Measurements from ENCODE around the gene IL4R.
A peak's percentile ranks its signal among the peaks of the same experiment; 100 is the strongest.
"Not testable (repeated sequence)": the region's sequence is repeated elsewhere in the genome, so short reads cannot be mapped to it uniquely, and the experiment has no call there.

IL4R gene

DNA sequence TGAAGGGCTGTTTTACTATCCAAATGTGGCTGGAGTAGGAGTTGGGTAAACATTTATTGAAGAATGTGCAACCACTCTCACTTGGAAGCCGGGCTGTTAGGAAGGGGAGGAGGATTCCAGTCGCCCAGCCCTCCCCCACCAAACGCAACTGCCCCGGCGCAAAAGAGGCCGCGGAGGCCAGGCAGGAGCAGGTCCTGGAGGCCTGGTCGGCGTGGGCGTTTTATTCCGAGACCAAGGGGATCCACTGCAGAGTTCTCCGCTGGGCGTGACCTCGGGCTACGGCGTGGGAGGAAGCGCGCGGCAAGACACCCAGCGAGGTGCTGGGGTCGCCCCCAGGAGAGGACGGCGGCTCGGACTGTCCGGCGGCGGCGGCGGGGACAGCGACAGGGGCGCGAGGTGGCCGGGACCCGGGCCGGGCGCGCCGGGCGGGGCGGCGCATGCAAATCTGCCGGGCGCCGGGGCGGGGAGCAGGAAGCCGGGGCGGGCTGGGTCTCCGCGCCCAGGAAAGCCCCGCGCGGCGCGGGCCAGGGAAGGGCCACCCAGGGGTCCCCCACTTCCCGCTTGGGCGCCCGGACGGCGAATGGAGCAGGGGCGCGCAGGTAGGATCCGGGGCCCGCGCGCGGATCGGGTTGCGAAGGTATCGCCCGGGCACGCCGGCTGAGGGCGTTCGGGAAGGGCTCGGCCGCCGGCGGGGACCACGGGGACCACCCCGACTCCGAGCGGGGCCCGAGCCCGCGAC lies at the start of gene IL4R:
Gene IL4R, plus strand, starts transcription at position 553 of the 739 bp plus-strand sequence. CDS start 26,230 bp downstream, outside the sequence.
- peak; percentile 43 for DNase-seq

DNA sequence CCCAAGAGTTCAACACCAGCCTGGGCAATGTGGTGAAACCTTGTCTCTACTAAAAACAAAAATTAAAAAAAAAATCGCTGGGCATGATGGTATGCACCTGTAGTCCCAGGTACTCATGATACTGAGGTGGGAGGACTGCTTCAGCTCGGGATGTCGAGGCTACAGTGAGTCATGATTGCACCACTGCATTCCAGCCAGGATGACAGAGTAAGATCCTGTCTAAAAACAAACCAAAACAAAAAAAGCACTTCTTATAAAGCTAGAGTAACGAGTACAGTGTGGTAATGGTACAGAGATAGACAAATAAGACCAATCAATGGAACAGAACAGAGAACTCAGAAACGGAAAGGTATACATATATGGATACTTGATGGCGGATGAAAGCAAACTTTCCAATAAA lies 49.6 kb upstream of the IL4R start:
- DNase-seq, result no peak

DNA sequence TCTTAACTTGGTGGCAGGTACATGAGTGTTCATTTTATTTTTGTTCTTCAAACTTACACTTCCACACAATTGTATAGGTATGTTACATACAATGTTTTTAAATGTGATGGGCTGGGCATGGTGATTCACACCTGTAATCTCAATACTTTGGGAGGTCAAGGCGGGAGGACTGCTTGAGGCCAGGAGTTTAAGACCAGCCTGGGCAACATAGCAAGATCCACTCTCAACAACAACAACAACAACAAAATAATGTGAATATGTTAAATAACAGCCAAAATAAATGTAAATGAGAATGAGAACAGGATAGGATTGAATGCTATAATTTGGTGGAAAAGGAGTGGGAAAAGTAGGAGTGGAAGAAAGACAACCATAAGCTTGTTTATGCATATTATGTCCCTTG lies 47.8 kb upstream of the IL4R start:
- DNase-seq, result no peak

DNA sequence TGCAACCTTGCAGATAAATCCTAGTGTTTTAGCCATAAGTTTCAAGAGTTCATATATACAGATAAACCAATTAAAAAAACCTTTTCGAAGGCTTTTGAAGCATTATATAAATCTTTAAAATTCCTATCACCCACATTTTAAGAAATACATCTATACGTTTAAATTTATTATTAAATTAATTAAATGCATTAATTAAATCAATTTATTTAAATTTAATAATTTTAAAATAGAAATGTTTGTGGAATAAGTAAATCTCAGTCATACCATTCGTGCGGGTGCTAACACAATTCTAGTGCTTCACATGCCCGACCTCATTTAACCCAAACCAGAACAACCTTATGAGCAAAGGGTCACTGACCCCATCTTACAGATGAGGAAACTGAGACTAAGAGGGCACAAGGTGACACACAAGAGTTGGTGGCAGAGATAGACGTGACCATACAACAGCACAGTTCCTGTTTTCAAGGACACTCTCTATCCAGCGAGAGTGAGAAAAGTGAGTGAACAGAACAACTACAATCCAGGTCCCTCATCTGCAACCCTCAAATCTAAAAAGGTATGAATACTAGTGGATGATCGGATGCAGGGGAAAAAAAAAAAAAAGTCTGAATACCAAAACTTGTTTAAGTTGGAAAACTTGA lies 46.6 kb upstream of the IL4R start:
- no peak for DNase-seq

DNA sequence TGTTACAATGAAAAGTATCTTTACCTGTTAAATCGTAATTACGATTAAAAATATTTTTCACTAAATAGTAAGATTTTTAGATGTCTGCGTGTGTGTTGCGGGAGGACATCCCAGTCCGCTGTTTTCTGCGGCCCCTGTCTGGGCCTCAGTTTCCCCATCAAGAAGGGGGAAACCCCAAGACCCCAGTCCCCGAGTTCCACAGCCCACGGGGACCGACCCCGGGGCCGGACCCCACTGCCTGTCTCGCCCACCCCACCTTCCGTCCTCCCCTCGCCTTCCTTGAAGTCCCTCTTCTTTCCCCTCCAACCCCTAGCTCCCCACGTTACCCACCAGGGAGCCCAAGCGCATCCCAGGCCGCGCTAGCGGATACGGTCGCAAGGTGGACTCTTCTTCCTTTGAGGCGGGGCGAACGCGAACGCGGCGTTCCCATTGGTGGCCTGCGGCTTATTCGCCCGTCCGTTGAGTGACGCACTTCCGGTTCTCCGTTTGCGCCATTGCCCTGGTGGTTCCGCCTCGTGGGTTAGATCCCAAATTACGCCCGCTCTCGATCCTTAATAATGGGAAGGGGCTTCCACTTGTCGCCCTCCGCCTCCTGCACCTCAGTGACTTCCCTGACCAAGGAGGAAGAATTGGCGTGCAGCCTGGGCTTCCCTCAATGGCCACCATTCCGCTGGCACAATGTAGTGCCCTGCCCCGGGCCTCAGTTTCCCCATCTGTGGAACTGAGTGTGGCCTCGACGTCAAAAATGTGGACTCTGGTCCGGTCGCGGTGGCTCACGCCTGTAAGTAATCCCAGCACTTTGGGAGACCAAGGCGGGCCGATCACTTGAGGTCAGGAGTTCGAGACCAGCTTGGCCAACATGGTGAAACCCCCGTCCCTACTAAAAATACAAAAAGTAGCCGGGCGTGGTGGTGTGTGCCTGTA lies 45.1 kb upstream of the IL4R start, which contains the start of gene NSMCE1:
Gene NSMCE1, minus strand, starts transcription at position 397 of the 924 bp plus-strand sequence. CDS start 11,202 bp downstream, outside the sequence.
- DNase-seq, result peak; percentile 98

DNA sequence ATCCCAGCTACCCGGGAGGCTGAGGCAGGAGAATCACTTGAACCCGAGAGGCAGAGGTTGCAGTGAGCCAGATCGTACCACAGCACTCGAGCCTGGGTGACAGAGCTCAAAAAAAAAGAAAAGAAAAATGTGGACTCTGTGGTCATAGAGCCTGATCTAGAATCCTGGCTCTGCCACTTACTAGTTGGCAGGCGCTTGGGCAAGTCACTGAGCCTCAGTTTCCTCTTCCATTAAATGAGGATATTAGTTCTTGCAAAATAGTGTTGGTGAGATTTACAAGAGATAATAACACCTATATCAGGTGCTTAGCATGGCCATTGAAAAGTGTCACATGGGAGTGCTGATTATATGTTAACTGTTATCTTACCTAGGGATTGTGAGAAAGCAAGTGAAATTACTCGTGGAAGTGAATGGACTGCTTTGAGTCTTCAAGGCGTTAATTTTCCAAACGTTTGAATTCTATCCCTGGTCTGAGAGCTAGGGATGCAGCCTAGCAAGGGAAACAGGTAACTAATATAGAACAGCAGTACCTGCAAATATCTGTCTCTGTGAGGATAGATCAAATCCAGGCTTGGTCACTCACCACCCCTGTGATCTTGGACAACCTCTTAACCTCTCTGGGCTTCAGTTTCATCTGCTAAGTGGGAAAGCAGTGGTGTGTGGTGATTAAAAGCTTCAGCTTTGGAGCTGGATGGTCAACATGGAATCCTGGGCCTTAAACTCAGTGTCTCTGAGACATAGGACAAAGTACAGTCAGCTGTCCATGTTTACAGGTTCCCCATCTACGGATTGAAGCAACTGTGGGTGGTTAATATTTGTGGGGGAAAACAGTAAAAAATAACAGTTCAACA lies 44.2 kb upstream of the IL4R start:
- DNase-seq, result no peak

DNA sequence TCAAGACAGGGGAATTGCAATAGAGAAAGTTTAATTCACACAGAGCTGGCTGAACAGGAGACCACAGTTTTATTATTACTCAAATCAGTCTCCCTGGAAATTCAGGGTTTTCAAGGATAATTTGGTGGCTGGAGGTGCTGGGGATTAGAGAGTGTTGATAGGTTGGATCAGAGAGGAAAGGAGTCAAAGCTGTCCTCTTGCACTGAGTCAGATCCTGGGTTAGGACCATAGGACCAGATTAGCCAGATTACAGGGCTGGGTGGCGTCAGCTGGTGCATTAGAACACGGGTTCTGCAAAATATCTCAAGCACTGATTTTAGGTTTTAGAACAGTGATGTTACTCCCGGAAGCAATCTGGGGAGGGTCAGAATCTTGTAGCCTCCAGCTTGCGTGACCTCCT lies 43.4 kb upstream of the IL4R start:
- DNase-seq, result peak; percentile 56

DNA sequence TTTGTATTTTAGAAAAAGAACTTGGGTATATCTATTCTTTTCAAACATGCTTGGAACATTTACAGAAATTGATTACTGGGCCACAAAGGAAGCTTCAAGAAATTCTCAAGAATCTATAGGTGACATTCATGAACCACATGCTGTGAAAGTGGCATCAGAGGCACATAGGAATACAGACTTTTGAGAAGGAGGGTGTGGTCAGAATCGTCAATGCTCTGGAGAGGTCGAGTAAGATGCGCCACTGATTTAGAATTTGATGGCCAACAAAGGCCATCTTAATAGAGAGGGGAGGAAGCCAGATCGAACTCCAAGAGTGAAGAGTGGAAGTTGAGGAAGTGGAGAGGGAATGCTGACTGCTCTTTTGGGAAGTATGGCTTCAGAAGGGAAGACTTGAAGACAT lies 41.7 kb upstream of the IL4R start:
- DNase-seq, result no peak

DNA sequence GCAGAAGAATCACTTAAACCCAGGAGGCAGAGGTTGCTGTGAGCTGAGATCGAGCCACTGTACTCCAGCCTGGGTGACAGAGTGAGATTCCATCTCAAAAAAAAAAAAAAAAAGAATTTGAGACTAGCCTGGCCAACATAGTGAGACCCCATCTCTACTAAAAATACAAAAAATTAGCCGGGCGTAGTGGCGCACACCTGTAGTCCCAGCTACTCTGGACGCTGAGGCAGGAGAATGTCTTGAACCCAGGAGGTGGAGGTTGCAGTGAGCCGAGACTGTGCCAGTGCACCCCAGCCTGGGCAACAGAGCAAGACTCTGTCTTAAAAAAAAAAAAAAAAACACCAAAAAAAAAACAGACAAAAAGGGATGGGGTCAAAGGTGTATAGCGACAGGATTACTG lies 41.1 kb upstream of the IL4R start:
- DNase-seq, result not testable (repeated sequence)

DNA sequence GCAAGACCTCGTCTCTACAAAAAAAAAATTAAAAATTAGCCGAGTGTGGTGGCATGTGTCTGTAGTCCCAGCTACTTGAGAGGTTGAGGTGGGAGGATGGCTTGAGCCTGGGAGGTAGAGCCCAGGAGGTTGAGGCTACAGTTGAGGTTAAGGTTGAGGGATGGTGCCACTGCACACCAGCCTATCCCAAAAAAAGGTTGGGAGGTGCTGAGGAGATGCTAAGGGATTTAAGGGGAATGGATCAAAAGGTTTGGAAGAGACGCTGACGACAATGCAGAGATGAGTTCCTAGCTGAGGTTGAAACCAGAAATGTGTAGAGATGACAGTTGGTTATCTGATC lies 40.5 kb upstream of the IL4R start:
- no peak for DNase-seq

DNA sequence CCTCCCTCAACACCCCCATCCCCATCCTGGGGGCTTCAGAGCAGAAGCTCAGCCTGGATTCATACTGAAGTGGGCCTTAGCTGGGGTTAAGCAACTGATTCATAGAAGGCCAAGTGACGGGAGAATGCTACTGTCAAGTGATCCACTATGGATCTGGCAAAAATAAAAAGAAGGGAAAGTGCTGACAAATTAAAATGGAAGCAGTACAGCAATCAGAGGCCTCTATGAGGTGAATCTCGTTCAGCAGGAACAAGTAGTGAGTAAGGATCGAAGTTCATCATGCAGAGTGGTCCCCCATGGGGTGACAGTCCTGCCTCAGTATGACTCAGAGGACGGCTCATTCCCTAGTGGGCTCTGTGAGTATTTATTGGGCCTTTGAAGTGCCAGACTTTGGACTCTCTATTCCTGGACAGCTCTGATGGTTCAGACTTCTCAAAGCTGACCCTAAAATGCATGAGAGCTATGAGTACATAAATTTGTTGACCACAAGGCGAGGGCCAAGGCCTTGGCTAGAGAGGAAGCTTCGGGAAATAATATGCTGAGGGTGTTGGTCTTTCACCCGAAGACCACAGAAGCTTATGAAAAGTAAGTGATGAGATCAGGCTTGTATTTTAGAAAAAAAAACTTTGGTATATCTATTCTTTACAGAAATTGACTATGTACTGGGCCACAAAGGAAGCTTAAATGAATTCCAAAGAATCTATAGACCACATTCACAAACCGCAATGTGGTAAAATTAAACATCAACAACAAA lies 39.9 kb upstream of the IL4R start:
- peak; percentile 60 for DNase-seq

DNA sequence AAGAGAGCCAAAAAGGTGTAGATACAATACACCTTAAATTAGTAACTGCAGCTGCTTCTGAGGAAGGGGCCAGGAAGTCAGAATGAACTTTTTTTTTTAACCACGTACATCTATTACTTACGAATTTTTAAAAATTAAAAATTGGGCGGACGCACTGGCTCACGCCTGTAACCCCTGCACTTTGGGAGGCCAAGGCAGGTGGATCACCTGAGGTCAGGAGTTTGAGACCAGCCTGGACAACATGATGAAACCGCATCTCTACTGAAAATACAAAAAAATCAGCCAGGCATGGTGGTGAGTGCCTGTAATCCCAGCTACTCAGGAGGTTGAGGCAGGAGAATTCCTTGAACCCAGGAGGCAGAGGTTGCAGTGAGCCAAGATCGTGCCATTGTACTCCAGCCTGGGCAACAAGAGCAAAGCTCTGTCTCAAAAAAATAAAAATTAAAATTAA lies 39.3 kb upstream of the IL4R start:
- DNase-seq, result not testable (repeated sequence)

DNA sequence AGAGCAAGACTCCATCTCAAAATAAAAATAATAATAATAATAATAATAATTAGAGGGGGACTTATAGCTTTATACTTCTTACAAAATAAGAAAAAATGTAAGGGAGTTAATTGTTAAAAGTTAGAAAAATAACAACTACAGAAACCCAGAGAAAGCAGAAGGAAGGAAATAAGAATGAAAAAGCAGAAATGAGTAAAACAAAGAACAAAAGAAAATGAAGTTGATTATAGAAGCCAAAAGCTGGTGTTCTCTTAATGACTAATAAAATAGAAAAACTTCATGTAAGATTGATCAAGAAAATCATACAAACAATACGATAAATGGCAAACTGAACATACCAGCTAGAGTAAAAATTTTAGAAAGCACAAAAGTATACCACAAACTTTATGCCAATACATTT lies 38.4 kb upstream of the IL4R start:
- no peak for DNase-seq

DNA sequence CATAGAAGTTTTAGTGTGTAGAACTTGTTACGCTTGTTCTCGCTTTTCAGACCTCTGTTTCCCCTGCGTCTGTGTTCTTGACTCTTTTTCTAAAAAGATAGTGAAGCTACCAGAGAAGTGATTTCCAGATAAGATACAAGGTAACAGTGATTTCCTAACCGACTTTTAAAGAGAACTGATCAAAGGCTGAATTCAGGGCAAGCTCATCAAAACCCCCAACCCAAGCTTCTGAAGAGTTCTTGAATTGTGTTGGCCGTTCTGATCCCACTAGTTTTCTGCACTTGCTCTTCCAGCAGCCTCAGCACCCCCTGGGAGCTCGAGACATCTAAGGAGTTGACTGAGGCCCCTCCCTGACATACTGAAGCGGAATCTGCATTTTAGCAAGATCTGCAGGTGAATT lies 32.5 kb upstream of the IL4R start:
- no peak for DNase-seq

DNA sequence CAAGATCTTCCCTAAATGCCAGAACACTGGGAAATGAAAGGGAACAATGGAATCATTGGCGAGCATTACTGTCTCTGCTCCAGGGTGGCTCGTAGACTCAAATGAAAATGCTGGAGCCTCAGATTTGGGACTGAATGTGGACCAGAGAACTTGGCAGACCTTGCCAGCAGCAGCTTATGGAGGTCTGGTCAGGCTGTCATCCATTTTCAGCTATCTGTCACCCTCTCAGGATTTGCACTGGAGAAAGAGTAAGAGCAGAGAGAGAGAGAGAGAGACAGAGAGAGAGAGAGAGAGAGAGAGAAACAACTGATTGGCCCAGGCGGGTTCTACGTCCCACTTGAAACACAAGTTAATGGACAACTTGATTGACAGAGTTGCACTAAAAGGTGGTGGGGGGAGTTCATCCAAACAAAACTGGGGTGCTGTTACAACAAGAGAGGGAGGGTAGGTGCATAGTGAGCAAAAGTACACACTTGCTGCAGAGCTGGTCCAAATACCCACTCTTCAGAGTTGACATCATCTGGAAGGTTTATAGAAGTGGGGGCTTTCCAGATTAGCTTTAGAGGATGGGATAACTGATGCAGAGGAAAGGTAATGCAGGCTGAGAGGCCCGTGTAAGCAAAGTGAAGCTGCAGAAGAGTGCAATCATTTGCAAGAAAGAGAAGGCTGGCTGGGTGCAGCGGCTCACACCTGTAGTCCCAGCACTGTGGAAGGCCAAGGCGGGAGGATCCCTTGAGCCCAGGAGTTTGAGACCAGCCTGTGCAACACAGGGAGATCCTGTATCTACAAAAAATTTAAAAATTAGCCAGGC lies 28.7 kb upstream of the IL4R start:
- no peak for DNase-seq

DNA sequence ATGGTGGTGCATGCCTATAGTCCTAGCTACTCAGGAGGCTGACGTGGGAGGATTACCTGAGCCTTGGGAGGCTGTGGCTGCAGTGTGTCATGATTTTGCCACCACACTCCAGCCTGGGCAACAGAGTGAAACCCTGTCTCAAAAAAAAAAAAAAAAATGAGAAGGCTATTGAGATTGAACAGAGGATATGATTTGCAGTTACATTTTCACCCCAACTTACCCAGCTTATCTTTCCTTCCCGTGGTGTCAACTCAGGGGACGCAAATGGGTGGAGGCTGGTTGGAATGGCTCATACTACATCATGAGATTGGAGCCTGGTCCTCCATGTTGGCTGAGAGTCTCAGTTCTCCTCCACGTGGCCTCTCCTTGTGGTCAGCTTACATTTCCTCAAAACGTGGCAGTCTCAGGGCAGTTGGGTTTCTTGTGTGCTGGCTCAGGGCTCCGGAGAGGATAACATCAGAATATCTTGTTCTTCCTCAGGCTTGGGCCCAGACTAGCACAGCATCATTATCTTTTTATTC lies 28.0 kb upstream of the IL4R start:
- no peak for DNase-seq

DNA sequence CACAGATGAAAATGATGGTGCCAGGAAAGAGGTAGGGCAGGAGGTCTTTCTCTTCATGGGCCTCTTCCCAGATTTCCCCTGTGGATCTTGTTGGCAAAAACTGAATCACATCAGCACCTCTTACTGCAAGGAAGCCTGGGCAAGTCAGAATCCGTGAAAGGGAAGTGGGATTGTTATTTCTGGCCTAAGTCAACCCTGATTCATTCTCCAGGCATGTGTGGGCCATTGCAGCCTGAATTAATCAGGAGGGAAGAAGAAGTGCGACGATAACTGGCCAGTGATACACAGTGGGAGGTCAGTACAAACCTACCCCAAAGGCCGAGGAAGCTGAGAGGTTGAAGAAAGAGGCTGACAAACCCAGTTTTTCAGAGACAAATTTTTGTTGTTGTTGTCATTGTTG lies 27.3 kb upstream of the IL4R start:
- no peak for DNase-seq

DNA sequence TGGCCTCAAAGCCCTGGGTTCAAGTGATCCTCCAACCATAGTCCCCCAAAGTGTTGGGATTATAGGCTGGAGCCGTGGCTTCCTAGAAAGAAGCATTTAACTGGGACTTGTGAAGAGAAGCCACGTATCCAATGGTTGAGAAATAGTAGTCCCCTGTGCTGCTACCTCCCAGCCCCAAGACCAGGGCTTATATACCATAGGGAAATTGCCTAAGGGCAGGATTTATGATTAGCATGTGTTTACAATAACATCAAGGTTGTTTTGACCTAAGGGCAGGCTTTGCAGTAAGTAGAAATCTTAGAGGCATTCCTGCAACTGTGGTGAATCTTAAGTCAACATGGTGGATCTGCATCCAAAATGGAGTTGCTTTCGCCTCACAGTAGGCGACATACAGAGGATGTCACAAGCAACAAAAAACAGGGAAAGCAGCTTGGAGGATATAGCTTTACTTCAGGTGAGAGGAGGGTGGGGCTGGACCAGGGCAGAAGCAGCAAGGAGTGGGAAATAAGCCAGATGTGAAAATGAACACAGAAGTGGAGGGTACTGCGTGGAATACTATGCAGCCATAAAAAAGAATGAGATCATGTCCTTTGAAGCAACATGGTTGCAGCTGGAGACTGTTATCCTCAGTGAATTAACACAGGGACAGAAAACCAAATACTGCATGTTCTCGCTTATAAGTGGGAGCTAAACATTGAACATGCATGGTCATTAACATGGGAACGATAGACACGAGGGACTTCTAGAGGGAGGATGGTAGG lies 26.5 kb upstream of the IL4R start:
- no peak for DNase-seq

DNA sequence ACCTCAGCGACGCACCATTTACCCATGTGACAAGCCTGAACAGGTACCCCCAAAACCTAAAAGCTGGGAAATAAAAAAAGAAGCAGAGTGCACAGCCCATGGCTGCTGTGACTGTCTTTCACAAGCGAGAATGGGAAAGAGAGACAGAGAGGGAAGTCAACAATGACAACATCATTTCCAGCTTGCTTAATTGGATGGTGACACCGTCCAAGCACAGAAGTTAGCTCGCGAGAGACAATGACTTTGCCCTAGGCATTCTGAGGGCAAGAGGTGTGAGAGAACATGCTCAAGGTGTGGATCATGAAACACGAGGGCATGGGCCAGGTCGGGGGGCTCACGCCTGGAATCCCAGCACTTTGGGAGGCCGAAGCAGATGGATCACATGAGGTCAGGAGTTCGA lies 25.9 kb upstream of the IL4R start:
- no peak for DNase-seq

DNA sequence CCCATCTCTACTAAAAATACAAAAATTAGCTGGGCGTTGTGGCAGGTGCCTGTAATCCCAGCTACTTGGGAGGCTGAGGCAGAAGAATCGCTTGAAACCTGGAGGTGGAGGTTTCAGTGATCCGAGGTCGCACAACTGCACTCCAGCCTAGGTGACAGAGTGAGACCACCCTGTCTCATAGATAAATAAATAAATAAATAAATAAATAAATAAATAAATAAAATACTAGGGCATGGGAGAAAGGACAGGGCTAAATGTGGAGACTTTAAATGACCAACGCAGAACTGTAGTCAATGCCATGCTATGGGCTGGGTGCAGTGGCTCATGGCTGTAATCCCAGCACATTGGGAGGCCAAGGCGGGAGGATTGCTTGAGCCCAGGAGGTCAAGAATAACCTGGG lies 25.5 kb upstream of the IL4R start:
- DNase-seq, result not testable (repeated sequence)
